HG02642 (cell line): ENCODE data around the gene FGF5.
"Not testable (repeated sequence)": the region's sequence is repeated elsewhere in the genome, so short reads cannot be mapped to it uniquely, and the experiment has no call there.

Source experiments
- ATAC-seq: cut with Tn5 transposase; IDR thresholded peaks from one replicate; pipeline ENCODE4 v1.9.1; 2021; ENCODE audit warnings: mild to moderate bottlenecking; ENCODE audit not compliant: unreplicated experiment, poor library complexity

FGF5 gene

GRCh38 chr4:80286451-80286850 lies 20.0 kb downstream of the FGF5 start:
- ATAC-seq: no peak

GRCh38 chr4:80290665-80291064 lies 24.2 kb downstream of the FGF5 start:
- ATAC-seq: not testable (repeated sequence)

DNA sequence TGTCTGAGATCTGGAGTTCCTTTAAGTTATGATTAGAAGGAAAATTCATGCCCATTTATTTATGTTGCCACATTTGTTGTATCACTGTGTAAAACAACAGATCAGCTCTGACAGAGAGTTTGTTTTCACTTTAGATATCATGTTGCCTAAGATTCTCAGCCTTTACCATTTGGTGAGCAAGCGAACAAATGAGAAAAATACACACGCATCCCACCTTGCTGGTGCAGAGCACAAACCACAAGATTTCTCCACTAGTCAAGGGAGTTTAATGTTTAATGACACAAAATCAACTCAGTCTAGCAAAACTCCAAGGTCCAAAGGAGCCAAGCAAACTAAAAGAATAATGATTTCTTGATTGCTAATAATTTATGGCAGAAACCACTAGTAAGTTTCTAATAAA lies 27.7 kb downstream of the FGF5 start:
- ATAC-seq: no peak

DNA sequence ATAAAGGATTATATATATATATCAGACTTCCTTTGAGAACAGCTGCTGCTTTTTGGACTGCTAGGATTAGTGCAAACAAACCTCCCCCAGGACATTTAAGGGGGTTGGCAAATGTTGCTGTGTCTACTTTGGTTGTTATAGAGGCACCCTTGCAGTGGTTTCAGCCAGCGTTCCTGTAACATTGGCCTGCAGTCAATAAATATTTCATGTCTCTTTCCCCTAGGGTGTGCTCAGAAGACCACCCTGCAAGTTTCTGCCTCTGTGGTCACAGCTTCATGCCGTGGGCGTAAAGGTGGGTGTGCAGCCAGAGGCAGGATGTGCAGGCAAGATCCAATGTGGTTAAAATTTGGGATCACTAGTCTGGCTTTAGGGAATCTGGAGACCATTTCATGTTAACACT lies 28.9 kb downstream of the FGF5 start:
- ATAC-seq: no peak

DNA sequence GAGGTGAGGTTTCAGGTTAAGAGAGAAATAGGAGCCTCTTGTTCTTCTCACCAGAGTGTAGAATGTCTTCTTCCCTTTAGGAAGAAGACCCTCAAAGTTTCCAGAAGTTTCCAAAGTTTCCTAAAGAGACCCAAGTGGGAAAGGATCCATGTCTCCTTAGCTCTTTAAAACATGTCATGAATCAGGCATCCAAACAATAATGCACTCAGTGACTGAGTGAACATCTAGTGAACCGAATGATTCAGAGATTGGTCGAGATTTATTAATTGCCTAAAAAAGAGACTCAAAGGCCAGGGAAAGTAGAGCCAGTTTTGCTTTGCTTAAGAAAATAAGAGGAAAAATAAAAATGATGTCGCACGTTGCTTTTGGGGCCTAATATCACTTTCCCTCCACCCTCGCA lies 29.4 kb downstream of the FGF5 start:
- no peak for ATAC-seq

DNA sequence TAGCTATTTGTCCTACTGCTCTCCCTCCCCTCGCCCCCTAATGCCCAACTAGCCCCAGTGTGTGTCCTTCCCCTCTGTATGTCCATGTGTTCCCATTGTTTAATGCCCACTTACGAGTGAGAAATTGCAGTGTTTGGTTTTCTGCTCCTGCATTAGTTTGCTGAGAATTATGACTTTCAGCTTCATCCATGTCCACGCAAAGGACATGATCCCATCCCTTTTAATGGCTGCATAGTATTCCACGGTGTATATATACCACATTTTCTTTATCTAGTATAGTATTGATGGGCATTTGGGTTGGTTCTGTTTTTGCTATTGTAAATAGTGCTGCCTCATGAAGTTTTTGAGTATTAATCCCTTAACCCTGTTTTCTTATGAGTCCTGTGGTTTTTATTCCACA lies 35.4 kb downstream of the FGF5 start:
- no peak for ATAC-seq

DNA sequence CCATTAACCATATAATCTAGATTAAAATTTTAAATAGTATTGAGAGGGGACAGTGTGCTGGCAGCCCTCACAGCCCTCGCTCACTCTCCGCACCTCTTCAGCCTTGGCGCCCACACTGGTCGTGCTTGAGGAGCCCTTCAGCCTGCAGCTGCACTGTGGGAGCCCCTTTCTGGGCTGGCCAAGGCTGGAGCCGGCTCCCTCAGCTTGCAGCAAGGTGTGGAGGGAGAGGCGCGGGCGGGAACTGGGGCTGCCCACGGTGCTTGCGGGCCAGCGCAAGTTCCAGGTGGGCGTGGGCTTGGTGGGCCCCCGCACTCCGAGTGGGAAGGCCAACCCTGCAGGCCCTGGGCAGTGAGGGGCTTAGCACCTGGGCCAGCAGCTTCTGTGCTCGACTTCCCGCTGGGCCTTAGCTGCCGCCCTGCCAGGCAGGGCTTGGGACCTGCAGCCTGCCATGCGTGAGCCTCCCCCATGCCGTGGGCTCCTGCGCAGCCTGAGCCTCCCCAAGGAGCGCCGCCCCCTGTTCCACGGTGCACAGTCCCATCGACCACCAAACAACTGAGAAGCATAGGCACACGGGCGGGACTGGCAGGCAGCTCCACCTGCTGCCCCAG lies 36.3 kb downstream of the FGF5 start:
- no peak for ATAC-seq

GRCh38 chr4:80305466-80305865 lies 39.0 kb downstream of the FGF5 start:
- no peak for ATAC-seq

DNA sequence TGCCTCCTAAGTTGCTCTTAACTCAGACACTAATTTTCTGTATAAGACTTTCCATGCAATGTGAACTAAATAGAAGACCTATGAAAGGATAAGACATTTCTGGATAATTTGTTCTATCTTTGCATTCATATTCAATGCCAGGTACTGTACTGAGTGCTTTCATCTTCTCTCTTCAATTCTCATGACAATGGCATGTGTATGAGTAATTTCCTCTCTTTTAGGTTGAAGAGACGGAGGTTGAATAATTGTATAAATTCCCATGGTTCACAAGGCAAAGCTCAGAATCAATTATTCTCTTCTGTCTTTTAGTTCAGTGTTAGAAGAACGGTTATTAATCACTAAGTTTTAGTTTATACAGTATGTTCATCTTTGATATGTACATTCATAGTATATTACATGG lies 39.8 kb downstream of the FGF5 start:
- no peak for ATAC-seq

DNA sequence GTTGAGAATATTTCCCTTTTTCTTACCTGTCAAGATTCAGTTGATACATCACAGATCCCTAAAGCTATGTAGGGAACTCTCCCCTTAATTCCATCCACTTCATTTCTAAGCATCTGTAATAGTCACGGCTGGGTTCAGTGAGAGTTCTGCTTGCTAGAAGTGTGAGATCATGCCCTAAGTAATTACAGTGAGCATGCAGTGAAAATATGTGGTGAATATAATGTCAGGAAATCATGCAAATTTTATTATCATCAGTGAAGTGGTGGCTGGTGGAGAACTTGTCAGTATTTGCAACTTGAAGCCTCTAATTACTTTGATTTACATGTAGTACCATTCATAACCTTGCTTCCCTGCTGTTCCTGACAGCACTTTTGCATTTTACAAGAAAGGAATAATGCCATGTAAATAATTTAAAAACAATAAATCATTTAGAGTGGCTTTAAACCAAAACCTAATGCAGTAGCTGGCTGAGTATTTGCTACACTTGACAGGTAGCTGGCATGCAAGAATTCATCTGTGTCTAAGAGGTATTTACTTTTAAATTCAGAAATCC lies 40.8 kb downstream of the FGF5 start:
- no peak for ATAC-seq

DNA sequence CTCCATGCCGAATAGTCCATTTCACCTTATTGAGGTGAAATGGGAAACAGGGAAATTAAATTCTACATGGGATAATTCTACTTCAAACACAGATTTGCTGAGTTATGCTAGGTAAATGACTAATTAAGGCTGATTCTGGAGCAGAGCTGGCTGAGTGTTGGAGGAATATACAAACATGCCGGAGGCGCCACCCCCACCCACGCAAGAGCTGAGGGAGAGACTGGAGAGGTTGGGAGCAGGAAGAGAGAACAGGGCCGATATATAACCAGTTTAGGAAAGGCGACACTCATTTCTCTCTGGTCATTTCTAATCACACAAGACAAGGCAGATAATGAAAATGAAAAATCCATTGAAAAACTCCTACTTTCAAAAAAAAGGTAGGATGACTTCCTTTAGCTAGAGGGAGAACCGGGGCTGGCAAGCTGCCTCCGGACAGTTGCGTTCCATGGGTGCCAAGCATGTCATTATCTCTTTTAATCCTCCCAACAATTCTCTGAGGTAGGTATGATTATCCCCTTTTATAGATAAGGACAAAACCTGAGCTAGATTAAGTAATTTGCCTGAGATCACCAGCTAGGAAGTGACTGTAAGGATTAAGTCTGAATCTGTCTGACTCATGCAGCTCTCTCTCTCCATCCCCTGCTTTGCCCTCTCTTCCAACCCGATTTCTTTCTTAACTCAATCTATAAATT lies 41.5 kb downstream of the FGF5 start:
- no peak for ATAC-seq

GRCh38 chr4:80308466-80308822 lies 42.0 kb downstream of the FGF5 start:
- no peak for ATAC-seq

DNA sequence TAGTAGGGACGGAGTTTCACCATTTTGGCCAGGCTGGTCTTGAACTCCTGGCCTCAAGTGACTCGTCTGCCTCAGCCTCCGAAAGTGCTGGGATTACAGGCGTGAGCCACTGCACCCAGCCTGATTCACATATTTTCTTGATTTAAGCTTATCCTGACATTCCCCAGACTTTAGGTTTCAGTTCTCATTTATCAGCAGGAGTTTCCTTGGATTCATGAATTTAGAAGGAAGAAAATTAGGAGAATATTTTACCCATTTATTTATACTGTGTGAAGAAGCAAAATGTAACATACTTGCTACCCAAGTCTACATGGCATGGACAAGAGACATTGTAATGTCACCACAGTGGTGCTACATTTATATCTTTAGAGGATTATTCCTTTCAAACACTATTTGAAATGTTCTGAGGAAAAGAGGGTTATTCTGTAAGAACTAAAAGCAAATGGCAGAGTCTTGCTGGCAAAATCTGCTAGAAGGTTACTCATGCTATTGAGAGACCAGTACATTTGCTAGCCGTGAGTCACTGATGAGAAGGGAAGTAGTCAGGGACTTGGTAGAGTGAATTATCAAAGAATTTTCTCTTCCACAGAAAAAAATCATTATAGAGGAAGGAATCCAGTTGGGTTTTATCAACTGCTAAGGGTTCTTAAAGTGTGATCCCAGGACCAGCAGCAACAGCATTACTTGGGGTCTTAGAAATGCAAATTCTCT lies 43.0 kb downstream of the FGF5 start:
- ATAC-seq: no peak

GRCh38 chr4:80311130-80311529 lies 44.7 kb downstream of the FGF5 start:
- no peak for ATAC-seq

DNA sequence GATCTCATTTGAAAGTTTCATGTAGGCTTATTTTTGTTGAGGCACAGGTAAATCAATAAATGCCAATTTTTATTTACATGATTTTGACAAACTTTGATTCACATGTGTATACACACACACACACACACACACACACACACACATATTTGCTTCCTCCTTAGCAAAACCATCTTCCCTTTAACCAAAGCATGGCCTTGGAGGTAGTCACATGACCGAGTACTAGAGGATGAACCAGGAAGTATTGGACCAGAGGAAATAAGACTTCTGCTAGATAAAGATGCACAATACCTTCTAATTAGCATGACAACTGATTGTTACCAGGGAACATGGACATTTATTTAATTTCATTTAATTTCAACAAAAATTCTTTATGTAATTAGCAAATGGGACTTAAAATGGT lies 45.7 kb downstream of the FGF5 start:
- ATAC-seq: no peak

GRCh38 chr4:80313627-80314026 lies 47.2 kb downstream of the FGF5 start:
- no peak for ATAC-seq

DNA sequence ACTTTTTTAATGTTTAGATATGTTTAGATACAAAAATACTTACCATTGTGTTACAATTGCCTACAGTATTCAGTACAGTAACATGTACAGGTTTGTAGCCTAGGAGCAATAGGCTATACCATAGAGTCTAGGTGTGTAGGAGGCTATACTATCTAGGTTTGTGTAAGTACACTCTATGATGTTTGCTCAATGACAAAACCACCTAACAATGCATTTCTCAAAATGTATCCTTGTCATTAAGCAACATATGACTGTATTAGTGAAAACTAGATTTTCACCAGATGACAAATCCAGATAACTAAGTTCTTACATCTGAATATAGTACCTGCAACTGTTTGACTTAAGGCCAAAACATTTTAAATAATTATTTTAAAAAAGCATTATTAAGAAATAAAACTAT lies 49.4 kb downstream of the FGF5 start:
- ATAC-seq: not testable (repeated sequence)

DNA sequence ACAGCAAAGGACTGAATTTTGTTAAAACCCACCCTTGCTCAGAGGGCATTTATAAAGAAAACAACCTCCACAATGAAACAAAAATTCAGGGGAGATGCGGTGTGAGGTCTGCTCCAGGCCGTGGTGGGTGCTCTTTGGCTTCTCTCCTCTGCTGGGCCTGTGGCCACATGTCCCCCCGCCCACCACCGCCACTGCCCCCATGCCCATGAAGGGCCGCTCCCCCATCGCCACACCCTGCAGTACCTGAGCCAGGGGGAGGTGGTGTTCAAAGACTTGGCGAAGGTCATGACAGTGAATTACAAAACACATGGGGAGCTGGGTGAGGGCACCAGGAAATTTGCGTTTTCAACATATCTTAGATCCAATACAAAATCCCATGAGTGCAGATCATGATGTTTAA lies 54.9 kb downstream of the FGF5 start:
- no peak for ATAC-seq

- no peak for ATAC-seq
Measured at GRCh38 chr4:80321776-80322175, 55.3 kb downstream of the FGF5 start.

DNA sequence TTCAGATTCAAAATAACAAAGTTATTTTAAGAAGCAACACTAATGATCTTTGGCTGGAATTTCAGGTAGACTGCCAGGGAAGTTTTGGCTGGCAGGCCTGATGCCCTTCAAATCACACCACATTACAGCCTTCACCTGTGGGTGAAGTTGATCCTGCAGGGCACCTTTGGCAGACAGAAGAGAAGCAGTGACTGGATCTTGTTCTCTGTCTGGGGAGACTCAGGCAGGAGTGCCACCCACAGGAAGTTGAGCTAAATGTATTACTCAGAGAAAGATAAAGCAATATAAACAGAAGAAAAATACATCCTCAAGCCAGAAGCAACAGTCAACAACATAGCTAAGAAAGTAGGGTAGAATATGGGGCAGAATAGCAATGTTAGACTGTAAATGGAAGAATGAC lies 56.3 kb downstream of the FGF5 start:
- ATAC-seq: no peak

GRCh38 chr4:80324171-80324570 lies 57.7 kb downstream of the FGF5 start:
- no peak for ATAC-seq

DNA sequence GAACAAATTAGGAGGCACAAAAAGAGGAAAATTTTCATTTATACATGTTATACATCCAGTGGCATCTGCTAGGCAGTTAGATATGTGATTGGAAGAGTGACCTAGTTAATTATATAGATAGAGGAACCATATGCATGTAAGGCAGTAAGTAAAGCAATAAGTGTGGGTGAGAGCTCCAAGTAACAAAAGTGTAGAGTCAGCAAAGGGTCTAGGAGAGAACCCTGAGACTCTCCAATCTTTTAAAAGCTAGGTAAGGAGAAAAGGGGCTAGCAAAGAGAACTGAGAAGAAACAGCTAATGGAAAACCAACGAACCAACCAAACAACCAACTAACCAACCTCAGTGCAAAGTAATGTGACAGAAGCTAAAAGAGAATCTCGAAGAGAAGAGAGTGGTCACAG lies 65.2 kb downstream of the FGF5 start:
- no peak for ATAC-seq
